ENCODE data around the gene IGFLR1.

IGFLR1 gene

GRCh38 chr19:35717665-35718344, 24.4 kb downstream of the IGFLR1 start, which contains the start of gene KMT2B:
TSS of gene KMT2B (plus strand) at chr19:35718003. CDS start at chr19:35718019, 16 bp downstream.
- H3K4me3 ChIP-seq (ENCODE audit: low read depth, low read length): peak within 1 kb of the TSS; percentile 89
- TF ChIP-seq CTCF (IDR thresholded peaks at IDR 0.05; ENCODE audit: low read depth, low read length): no peak

- peak overlapping the region; percentile 78 for H3K4me3 ChIP-seq (ENCODE audit: low read depth, low read length)
- peak; percentile 90 for TF ChIP-seq CTCF (IDR thresholded peaks at IDR 0.05; ENCODE audit: low read depth, low read length)
Observed at GRCh38 chr19:35716801-35717664, 25.2 kb downstream of the IGFLR1 start.

- TF ChIP-seq CTCF (IDR thresholded peaks at IDR 0.05; ENCODE audit: low read depth, low read length): no peak
- peak overlapping the region; percentile 78 for H3K4me3 ChIP-seq (ENCODE audit: low read depth, low read length)
Observed at GRCh38 chr19:35715981-35716800, 26.1 kb downstream of the IGFLR1 start.

- no peak overlapping the region for H3K4me3 ChIP-seq (ENCODE audit: low read depth, low read length)
- TF ChIP-seq CTCF (IDR thresholded peaks at IDR 0.05; ENCODE audit: low read depth, low read length): no peak
Observed at GRCh38 chr19:35715355-35715809, 26.9 kb downstream of the IGFLR1 start.

- H3K4me3 ChIP-seq (ENCODE audit: low read depth, low read length): no peak overlapping the region
Observed at GRCh38 chr19:35714601-35715354, 27.5 kb downstream of the IGFLR1 start.

More at GRCh38 chr19:35714601-35715354, 27.5 kb downstream of the IGFLR1 start:
- TF ChIP-seq CTCF (IDR thresholded peaks at IDR 0.05; ENCODE audit: low read depth, low read length): no peak
